Smooth muscle cell (in vitro differentiated cells): ENCODE measurements around the gene STMN3. TPM values are rescaled to one million over a fixed set of nuclear protein-coding genes. Genes with fewer than 3 reads are reported as not detected.

Experiments
- DNase-seq: peaks from one replicate; lab custom pipeline; 2025; ENCODE audit not compliant: unreplicated experiment; lab: John Stamatoyannopoulos, UW
- H2AFZ ChIP-seq: fragments of 200-600 bp; sonication (generic); 2 replicates; pipeline ENCODE4 v1.6.0; 2016; ENCODE audit warnings: antibody characterized with exemption, low read depth, mild to moderate bottlenecking
- H3F3A ChIP-seq: fragments of 200-600 bp; sonication (generic); 2 replicates; pipeline ENCODE4 v1.6.0; 2017; ENCODE audit warnings: antibody characterized with exemption, low read depth
- H3K27ac ChIP-seq: fragments of 200-600 bp; sonication (generic); 2 replicates; pipeline ENCODE4 v1.5.1; 2016; ENCODE audit warnings: low read depth, mild to moderate bottlenecking
- H3K27me3 ChIP-seq: fragments of 200-600 bp; sonication (generic); 2 replicates; pipeline ENCODE4 v1.6.1; 2016; ENCODE audit warnings: low read depth, mild to moderate bottlenecking
- H3K36me3 ChIP-seq: fragments of 200-600 bp; sonication (generic); 2 replicates; pipeline ENCODE4 v1.5.1; 2016; ENCODE audit warnings: low read depth
- H3K4me1 ChIP-seq: fragments of 200-600 bp; sonication (generic); 2 replicates; pipeline ENCODE4 v1.5.1; 2016; ENCODE audit warnings: low read depth
- H3K4me2 ChIP-seq: fragments of 200-600 bp; sonication (generic); 2 replicates; pipeline ENCODE4 v1.6.0; 2016; ENCODE audit warnings: mild to moderate bottlenecking
- H3K4me3 ChIP-seq: fragments of 200-600 bp; sonication (generic); 2 replicates; pipeline ENCODE4 v1.5.1; 2016; ENCODE audit warnings: mild to moderate bottlenecking
- H3K79me2 ChIP-seq: fragments of 200-600 bp; sonication (generic); 2 replicates; pipeline ENCODE4 v1.6.0; 2016; ENCODE audit warnings: low read depth, mild to moderate bottlenecking
- H3K9ac ChIP-seq: fragments of 200-600 bp; sonication (generic); 2 replicates; pipeline ENCODE4 v1.6.0; 2016; ENCODE audit warnings: low read depth
- H3K9me3 ChIP-seq: fragments of 200-600 bp; sonication (generic); replicated peaks from 2 replicates; pipeline ENCODE4 v1.5.1; 2016; ENCODE audit warnings: low read depth
- H4K20me1 ChIP-seq: fragments of 200-600 bp; sonication (generic); 2 replicates; pipeline ENCODE4 v1.6.0; 2016; ENCODE audit warnings: low read depth
- CTCF ChIP-seq: fragments of 200-600 bp; sonication (generic); IDR thresholded peaks from 2 replicates; pipeline ENCODE4 v1.5.1; 2017; ENCODE audit warnings: borderline replicate concordance, mild to moderate bottlenecking, antibody characterized with exemption; ENCODE audit not compliant: insufficient read depth, poor library complexity, severe bottlenecking
- WGBS: methylation state at CpG from one replicate; pipeline ENCODE4 v1.1.7; 2016; ENCODE audit warnings: low lambda C conversion rate; 5-methylcytosine and 5-hydroxymethylcytosine counted together
- polyA plus RNA-seq: library from polyadenylated mRNA; unstranded; fragments of >200 nt; fragmentation: Nextera tagmentation; extraction: Ambion mirVana; gene quantifications from 2 replicates; pipeline ENCODE4 v1.2.1, GENCODE V29; 2016
- total RNA-seq: library from RNA; depleted of rRNA; stranded (reverse); fragments of >200 nt; gene quantifications from 2 replicates; pipeline ENCODE4 v1.2.3, GENCODE V29; 2014

STMN3 gene
- total and polyA plus RNA-seq, 2 experiments from 2014 or later = 4.8 to 10.8 TPM

- 85% methylated on average over 22 of the region's 22 CpGs for WGBS
- Histone ChIP-seq H3F3A (no peaks in the 10 kb centered on the region), H3K27ac (no peak overlapping the region), H3K79me2 (peaks cover 29% of the 10 kb centered on the region), H3K9ac (no peak overlapping the region), H3K9me3 (no peaks in the 10 kb centered on the region), H4K20me1 (peaks cover 3% of the 10 kb centered on the region), H3K27me3 (no peaks in the 10 kb centered on the region), H2AFZ (no peak overlapping the region), H3K36me3 (no peaks in the 10 kb centered on the region), H3K4me3 (peak overlapping the region; percentile 95), H3K4me2 (peak overlapping the region; percentile 100), H3K4me1 (peaks cover 6% of the 10 kb centered on the region)
- DNase-seq = no peak
- TF ChIP-seq CTCF = no peak
Measured at GRCh38 chr20:63628246-63628975, 24.8 kb downstream of the STMN3 start.

- no peak for DNase-seq
- no peaks in the 10 kb centered on the region for H3F3A ChIP-seq
- H3K4me3 ChIP-seq = peak overlapping the region; percentile 95
- H3K27ac ChIP-seq = no peak overlapping the region
- TF ChIP-seq CTCF = no peak
- H3K4me2 ChIP-seq = peak overlapping the region; percentile 100
- H3K9me3 ChIP-seq = no peaks in the 10 kb centered on the region
- H3K9ac ChIP-seq = peak overlapping the region; percentile 89
- peaks cover 7% of the 10 kb centered on the region for H4K20me1 ChIP-seq
- H3K36me3 ChIP-seq = no peaks in the 10 kb centered on the region
- no peaks in the 10 kb centered on the region for H3K27me3 ChIP-seq
- peaks cover 35% of the 10 kb centered on the region for H3K79me2 ChIP-seq
- H2AFZ ChIP-seq = no peak overlapping the region
- peaks cover 6% of the 10 kb centered on the region for H3K4me1 ChIP-seq
- WGBS = 84% methylated on average over 14 of the region's 28 CpGs
Measured at GRCh38 chr20:63627751-63628245, 25.4 kb downstream of the STMN3 start.

GRCh38 chr20:63627129-63627750, 26.0 kb downstream of the STMN3 start:
- H3K9ac ChIP-seq = peak overlapping the region; percentile 89
- H3K27ac ChIP-seq = peak overlapping the region; percentile 70
- no peaks in the 10 kb centered on the region for H3K9me3 ChIP-seq
- H3K36me3 ChIP-seq = no peaks in the 10 kb centered on the region
- peak overlapping the region; percentile 100 for H3K4me2 ChIP-seq
- H2AFZ ChIP-seq = peak overlapping the region; percentile 94
- H3K79me2 ChIP-seq = peaks cover 40% of the 10 kb centered on the region
- H3K4me3 ChIP-seq = peak overlapping the region; percentile 95
- H3K4me1 ChIP-seq = peaks cover 6% of the 10 kb centered on the region
- peak; percentile 86 for DNase-seq
- TF ChIP-seq CTCF = no peak
- no peaks in the 10 kb centered on the region for H3K27me3 ChIP-seq
- WGBS = under 1% methylated on average over 44 of the region's 68 CpGs
- peaks cover 13% of the 10 kb centered on the region for H4K20me1 ChIP-seq
- no peaks in the 10 kb centered on the region for H3F3A ChIP-seq
